Measurements from ENCODE around the gene TXNDC12.

Gene TXNDC12

DNA sequence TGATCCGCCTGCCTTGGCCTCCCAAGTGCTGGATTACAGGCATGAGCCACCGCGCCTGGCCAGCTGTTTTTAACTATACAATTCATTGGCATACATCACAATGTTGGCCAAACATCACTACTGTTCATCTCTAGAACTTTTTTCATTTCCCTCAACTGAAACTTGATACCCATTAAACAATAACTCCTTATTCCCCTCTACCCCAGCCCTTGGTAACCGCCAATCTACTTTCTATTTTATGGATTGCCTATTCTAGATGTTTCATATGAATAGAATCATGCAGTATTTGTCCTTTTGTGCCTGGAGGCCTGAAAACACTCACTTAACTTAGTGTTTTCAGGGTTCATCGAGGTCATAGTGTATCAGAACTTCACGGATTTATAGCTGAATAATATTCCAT is 17.3 kb upstream of the TXNDC12 start:
- DNase-seq (ENCODE audit: low spot score), result no peak
- in situ Hi-C loops (cut with MboI; ENCODE audit: low pct_unique_long_range_greater_than_20kb, low sequenced_read_pairs, unreplicated experiment), result no loop called here
- no peak for TF ChIP-seq CTCF (IDR thresholded peaks at IDR 0.05; ENCODE audit: extremely low read depth, insufficient read depth, missing control alignments)

- in situ Hi-C loops (cut with MboI; ENCODE audit: low pct_unique_long_range_greater_than_20kb, low sequenced_read_pairs, unreplicated experiment), result no loop called here
- no peak for DNase-seq (ENCODE audit: low spot score)
- TF ChIP-seq CTCF (IDR thresholded peaks at IDR 0.05; ENCODE audit: extremely low read depth, insufficient read depth, missing control alignments), result no peak
Measured at GRCh38 chr1:52070704-52071103, 15.7 kb upstream of the TXNDC12 start.

DNA sequence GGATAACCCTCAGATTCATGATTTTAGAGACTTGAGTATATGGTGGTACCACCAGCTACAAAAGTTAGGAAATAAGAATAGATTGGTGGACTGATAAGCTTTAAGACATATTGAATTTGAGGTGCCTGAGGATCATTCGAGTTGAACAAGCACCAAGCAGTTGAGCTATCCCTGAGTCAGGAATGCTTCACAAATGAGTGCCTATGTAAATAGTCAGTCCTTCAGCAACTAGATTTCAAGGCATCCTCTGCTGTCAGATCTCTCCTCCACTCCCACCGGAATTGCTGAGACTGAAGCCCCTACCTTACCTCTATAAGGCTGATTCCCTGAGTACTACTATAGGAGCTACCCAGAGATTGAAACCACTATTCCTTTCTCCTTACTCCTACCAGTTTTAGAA is 8.2 kb upstream of the TXNDC12 start:
- in situ Hi-C loops (cut with MboI; ENCODE audit: low pct_unique_long_range_greater_than_20kb, low sequenced_read_pairs, unreplicated experiment), result no loop called here
- no peak for DNase-seq (ENCODE audit: low spot score)
- no peak for TF ChIP-seq CTCF (IDR thresholded peaks at IDR 0.05; ENCODE audit: extremely low read depth, insufficient read depth, missing control alignments)

GRCh38 chr1:52060822-52061221 is 5.8 kb upstream of the TXNDC12 start:
- no peak for TF ChIP-seq CTCF (IDR thresholded peaks at IDR 0.05; ENCODE audit: extremely low read depth, insufficient read depth, missing control alignments)
- in situ Hi-C loops (cut with MboI; ENCODE audit: low pct_unique_long_range_greater_than_20kb, low sequenced_read_pairs, unreplicated experiment), result no loop called here
- DNase-seq (ENCODE audit: low spot score), result no peak

- in situ Hi-C loops (cut with MboI; ENCODE audit: low pct_unique_long_range_greater_than_20kb, low sequenced_read_pairs, unreplicated experiment), result no loop called here
- no peak for DNase-seq (ENCODE audit: low spot score)
- no peak for TF ChIP-seq CTCF (IDR thresholded peaks at IDR 0.05; ENCODE audit: extremely low read depth, insufficient read depth, missing control alignments)
Measured at GRCh38 chr1:52059888-52060287, 4.9 kb upstream of the TXNDC12 start.

DNA sequence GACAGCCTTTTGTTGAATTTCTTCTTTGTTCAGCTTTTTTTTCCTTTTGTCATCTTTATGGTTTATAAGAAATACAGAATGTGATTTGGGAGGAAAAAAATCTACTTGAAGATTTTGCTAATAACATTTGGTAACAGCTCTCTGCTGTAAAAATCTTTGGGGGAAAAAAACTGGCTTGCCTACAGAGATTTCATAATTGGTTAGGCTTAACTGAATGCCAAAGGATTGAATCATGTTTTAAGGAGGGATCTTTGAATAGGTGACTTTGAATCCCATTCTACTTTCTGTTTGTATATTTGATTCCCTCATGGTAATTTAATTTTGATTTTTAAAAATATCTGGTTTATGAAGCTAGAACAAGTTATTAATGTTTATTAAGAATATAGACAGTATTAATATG is 4.3 kb upstream of the TXNDC12 start:
- in situ Hi-C loops (cut with MboI; ENCODE audit: low pct_unique_long_range_greater_than_20kb, low sequenced_read_pairs, unreplicated experiment), result no loop called here
- DNase-seq (ENCODE audit: low spot score), result no peak
- no peak for TF ChIP-seq CTCF (IDR thresholded peaks at IDR 0.05; ENCODE audit: extremely low read depth, insufficient read depth, missing control alignments)

- TF ChIP-seq CTCF (IDR thresholded peaks at IDR 0.05; ENCODE audit: extremely low read depth, insufficient read depth, missing control alignments), result no peak
- DNase-seq (ENCODE audit: low spot score), result no peak
- in situ Hi-C loops (cut with MboI; ENCODE audit: low pct_unique_long_range_greater_than_20kb, low sequenced_read_pairs, unreplicated experiment), result no loop called here
Measured at GRCh38 chr1:52057876-52058415, 3.0 kb upstream of the TXNDC12 start.
